Gastroesophageal sphincter (tissue), 3 donors: Measurements from ENCODE around the gene KDM3B.

Experiments used
- CTCF ChIP-seq, 4 experiments: fragments of 200-600 bp in 2 of 4; fragments of 450-650 bp in 2 of 4; sonication (generic) in 1 of 4; IDR thresholded peaks; one replicate each; pipeline ENCODE4 v1.5.1; 2017 to 2019; ENCODE audit warnings: antibody characterized with exemption in 4 of 4, mild to moderate bottlenecking in 2 of 4, moderate library complexity in 2 of 4
- EP300 ChIP-seq: sonication (generic); formaldehyde crosslinking; IDR thresholded peaks from one replicate; pipeline ENCODE4 v1.6.1; 2017; ENCODE audit warnings: antibody characterized with exemption, mild to moderate bottlenecking
- POLR2A ChIP-seq, 2 donors: fragments of 450-650 bp; IDR thresholded peaks; one replicate each; pipeline ENCODE4 v1.6.1; 2017; ENCODE audit warnings: antibody characterized with exemption in 2 of 2, mild to moderate bottlenecking in 2 of 2, moderate library complexity in 1 of 2
- POLR2AphosphoS5 ChIP-seq: sonication (generic); formaldehyde crosslinking; IDR thresholded peaks from one replicate; pipeline ENCODE4 v1.6.1; 2017; ENCODE audit warnings: antibody characterized with exemption

- TF ChIP-seq CTCF (IDR thresholded peaks at IDR 0.05) (no peak), POLR2AphosphoS5 (no peak), POLR2A (IDR thresholded peaks at IDR 0.05) (no peak), EP300 (no peak)
Measured at GRCh38 chr5:138444078-138444773, 91.7 kb downstream of the KDM3B start.
